ENCODE data around the gene IFITM5.

Gene IFITM5

GRCh38 chr11:293852-294661 is 5.3 kb downstream of the IFITM5 start:
- DNase-seq: no peak

DNA sequence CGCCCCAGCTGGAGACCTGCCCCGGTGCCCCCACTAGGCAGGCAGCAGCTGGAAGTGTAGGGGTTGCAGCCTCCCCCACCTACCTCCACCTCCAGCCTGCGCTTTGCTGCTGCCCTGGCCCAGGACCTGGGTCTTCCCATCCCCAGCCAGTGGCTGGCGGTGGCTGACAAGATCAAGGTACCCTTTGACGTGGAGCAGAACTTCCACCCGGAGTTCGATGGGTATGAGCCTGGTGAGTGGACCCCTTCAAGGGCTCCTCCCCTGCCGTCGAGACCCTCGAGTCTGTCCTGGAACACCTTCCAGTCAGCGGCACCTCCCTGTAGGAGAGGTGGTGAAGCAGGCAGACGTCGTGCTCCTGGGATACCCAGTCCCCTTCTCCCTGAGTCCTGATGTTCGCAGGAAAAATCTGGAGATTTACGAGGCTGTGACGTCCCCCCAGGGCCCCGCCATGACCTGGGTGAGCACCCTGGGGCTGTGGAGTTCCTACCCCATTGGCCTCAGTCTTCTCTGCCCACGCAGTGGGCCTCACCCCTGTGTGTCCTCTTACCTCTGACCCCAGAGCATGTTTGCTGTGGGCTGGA is 6.0 kb downstream of the IFITM5 start:
- no peak for DNase-seq

GRCh38 chr11:292211-293121 is 6.9 kb downstream of the IFITM5 start:
- no peak for DNase-seq

GRCh38 chr11:291281-292210 is 7.8 kb downstream of the IFITM5 start:
- no peak for DNase-seq

GRCh38 chr11:290621-291231 is 8.6 kb downstream of the IFITM5 start:
- no peak for DNase-seq

DNA sequence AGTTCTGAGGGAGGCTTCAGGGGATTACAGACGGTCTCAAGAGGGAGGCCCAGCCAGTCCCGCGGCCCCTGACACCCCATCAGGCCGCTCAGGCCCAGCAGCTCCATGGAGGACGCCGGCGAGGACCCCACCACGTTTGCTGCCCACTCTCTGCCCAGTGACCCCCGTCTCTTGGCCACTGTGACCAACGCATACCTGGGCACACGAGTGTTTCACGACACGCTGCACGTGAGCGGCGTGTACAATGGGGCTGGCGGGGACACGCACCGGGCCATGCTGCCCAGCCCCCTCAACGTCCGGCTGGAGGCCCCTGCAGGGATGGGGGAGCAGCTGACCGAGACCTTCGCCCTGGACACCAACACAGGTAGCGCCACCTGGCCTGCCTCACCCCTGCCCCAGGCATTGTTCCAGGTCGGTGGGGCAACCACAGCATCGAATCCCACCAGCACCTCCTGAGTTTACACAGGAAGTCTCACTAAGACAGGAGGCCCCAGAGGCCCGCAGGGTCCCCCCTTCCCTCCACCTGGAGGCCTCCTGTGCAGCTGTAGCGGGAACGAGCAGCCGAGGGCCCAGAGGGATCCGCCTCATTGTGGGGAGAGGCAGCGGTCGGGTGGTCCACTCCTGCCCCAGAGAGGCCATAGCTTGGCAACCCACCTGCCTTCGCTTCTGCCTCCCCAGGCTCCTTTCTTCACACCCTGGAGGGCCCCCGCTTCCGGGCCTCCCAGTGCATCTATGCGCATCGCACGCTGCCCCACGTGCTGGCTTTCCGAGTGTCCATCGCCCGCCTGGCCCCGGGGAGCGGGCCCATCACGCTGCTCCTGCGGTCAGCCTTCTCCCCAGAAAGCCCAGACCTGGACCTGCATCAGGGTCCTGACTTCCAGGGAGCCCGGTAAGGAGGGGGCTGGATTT is 9.4 kb downstream of the IFITM5 start:
- no peak for DNase-seq

GRCh38 chr11:289398-289711 is 10.0 kb downstream of the IFITM5 start:
- DNase-seq: peak; percentile 72

GRCh38 chr11:288478-289397 is 10.6 kb downstream of the IFITM5 start, which contains the start of gene PGGHG:
PGGHG (plus strand) TSS chr11:289126; CDS start chr11:289817, 691 bp downstream.
- peak; percentile 79 for DNase-seq

DNA sequence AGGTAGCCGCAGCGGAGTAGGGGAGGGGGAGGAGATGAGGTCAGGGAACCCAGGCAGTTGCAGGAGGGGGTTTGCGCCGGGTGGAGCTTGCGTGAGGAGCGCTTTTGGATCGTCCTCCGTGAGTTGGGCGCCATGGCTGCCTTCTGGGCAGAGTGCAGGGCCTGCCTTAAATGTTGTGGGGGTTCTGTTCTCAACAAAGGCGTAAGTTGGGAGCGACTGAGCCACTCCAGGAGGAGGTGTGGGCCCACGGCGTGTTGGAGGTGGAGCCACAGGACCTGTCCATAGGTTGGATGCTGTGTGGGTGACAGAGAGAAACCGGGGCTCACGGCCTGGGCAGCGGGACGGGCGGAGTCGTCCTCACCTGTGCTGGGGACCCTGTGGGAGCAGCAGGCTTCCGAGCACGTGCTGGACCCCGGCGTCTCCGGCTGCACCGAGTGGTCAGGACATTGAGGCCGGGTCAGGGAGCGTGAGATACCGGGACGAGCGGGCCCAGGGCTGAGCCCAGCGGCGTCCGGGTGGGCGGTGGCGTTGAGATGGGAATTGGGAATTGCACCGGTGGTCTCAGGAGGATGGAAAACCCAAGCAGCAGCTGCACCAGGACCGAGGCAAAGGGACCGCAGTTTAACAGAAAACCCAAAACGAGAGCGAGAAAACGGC is 11.4 kb downstream of the IFITM5 start:
- DNase-seq: peak; percentile 79

- DNase-seq: peak; percentile 73
Measured at GRCh38 chr11:286977-287820, 12.1 kb downstream of the IFITM5 start.

DNA sequence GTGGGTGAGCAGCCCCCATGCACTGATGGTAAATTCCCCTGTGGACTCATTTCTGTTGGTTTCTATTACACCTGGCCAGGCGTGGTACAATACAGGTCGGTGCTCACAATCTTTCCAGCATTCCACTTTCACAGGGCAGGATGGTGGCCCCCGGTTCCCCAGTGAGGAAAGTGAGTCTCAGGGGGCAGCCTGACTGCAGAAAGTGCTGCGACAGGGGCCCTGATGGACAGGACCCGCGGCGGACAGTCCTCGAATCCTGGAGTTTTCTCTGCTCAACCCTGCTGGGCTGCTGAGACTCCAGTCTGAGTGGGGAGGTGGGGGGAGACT is 13.5 kb downstream of the IFITM5 start:
- DNase-seq: no peak

DNA sequence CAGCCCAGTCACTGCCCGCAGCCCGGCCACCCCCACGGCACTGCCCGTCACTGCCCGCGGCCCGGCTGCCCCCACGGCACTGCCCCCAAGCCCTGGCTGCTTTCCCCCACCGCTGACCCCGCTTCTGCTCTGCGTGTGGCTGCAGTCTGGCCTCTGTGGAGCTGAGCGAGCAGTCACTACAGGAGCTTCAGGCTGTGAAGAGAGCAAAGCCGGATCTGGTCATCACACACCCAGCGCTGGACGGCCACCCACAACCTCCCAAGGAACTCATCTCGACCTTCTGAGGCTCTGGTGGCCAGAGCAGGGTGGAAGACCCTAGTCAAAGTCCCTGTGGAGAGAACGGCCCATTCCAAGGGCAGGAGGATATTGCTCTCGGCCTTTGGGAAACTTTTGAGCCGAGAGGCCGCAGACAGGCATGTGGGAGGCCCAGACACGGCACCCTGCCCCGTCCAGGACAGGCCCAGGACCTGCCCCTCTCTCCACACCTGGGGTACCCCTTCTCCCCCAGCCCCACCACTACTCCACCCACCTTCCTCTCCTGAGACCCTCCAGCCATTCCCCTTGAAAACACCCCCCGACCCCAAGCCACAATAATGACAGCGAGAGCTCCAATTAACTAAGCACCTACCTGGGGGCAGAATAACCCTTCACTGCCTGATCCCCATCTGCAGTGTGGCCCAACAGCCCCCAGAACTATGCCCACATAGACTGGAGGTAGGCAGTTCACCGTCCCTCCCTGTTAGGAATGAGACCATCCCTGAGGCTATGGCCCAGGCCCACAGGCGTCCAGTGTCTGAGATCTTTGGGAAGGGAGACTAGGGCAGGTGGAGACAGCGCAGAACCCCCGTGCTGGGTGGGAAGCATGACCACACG is 14.1 kb downstream of the IFITM5 start:
- DNase-seq: peak; percentile 55

GRCh38 chr11:284105-285020 is 15.0 kb downstream of the IFITM5 start:
- peak; percentile 59 for DNase-seq

DNA sequence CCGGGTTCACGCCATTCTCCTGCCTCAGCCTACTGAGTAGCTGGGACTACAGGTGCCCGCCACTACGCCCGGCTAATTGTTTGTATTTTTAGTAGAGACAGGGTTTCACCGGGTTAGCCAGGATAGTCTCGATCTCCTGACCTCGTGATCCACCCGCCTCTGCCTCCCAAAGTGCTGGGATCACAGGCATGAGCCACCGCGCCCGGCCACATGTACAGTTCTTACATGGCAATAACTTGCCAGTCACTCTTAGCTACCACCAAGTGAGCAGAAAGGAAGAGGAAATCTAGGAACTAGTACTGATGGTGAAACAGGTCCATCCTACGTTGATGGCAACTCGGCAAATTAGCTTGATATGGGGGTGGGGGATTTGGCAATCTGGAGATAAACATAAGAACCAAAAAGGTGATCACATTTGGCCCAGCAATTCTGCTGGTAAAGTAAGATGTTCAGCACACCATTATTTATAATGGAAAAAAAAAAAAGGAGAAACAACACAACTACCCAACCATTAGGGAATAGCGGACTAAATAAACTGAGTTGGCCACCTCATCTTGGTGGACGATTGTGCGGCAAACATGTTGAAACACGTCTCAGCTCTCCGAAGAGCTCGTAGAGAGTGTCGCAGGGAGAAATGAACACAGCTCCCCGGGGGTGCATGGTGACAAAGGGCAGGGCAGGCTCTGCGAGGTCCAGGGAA is 15.8 kb downstream of the IFITM5 start:
- peak; percentile 61 for DNase-seq

- DNase-seq: peak; percentile 61
Measured at GRCh38 chr11:282630-283360, 16.5 kb downstream of the IFITM5 start.
